Transverse colon (tissue), 4 donors: Measurements from ENCODE around the gene LCORL.
"Not testable (repeated sequence)": the region's sequence is repeated elsewhere in the genome, so short reads cannot be mapped to it uniquely, and the experiment has no call there.

Experiments used
- CTCF ChIP-seq, 5 experiments: fragments of 200-600 bp in 3 of 5; fragments of 450-650 bp in 2 of 5; sonication (generic) in 3 of 5; IDR thresholded peaks; 1 replicate in 2 of 5; 2 replicates in 3 of 5; pipeline ENCODE4 v1.5.1; 2016 to 2017; ENCODE audit warnings: antibody characterized with exemption in 5 of 5, inconsistent platforms in 3 of 5, mild to moderate bottlenecking in 2 of 5, moderate library complexity in 1 of 5
- POLR2A ChIP-seq: fragments of 450-650 bp; IDR thresholded peaks from one replicate; pipeline ENCODE4 v1.6.1; 2016; ENCODE audit warnings: antibody characterized with exemption, mild to moderate bottlenecking, moderate library complexity
- POLR2AphosphoS5 ChIP-seq, 3 donors: sonication (generic); formaldehyde crosslinking; IDR thresholded peaks; one replicate each; pipeline ENCODE4 v1.6.1; 2016; ENCODE audit warnings: antibody characterized with exemption in 3 of 3

GRCh38 chr4:18006432-18006831 lies 15.1 kb downstream of the LCORL start:
- not testable (repeated sequence) for TF ChIP-seq CTCF (IDR thresholded peaks at IDR 0.05); POLR2A; POLR2AphosphoS5 (IDR thresholded peaks at IDR 0.05)
